WTC11 (cell line): Measurements from ENCODE around the gene ZMYM1. TPM values are rescaled to one million over a fixed set of nuclear protein-coding genes. Genes with fewer than 3 reads are reported as not detected.

Experiments used
- ATAC-seq: fragments of 200-7000 bp; cut with Tn5 transposase; 2 replicates; pipeline ENCODE4 v1.10.0; 2021; ENCODE audit warnings: mild to moderate bottlenecking, moderate library complexity
- CTCF ChIA-PET: fragments of 300-600 bp; sonication (Branson Sonifier 250); formaldehyde crosslinking; loops from one replicate; lab custom pipeline; 2021; ENCODE audit warnings: antibody characterized with exemption; lab: Charles Lee
- POLR2A ChIA-PET: fragments of 350-600 bp; sonication (Branson Sonifier 250); formaldehyde crosslinking; loops from one replicate; lab custom pipeline; 2021; ENCODE audit warnings: antibody characterized with exemption; lab: Charles Lee
- DNase-seq: peaks from one replicate; pipeline ENCODE4 v3.0.0; 2021; ENCODE audit warnings: low spot score
- H3K27ac Mint-ChIP-seq: 2 replicates; pipeline ENCODE4 v1.8.0; 2021; ENCODE audit warnings: mixed read lengths
- H3K27me3 Mint-ChIP-seq: 2 replicates; pipeline ENCODE4 v1.8.0; 2021; ENCODE audit warnings: low read depth, mild to moderate bottlenecking, moderate library complexity, mixed read lengths
- H3K36me3 Mint-ChIP-seq: 2 replicates; pipeline ENCODE4 v1.8.0; 2021; ENCODE audit warnings: mixed read lengths
- H3K4me1 Mint-ChIP-seq: 2 replicates; pipeline ENCODE4 v1.8.0; 2022; ENCODE audit warnings: mixed read lengths
- H3K4me3 Mint-ChIP-seq: 2 replicates; pipeline ENCODE4 v1.8.0; 2021; ENCODE audit warnings: mild to moderate bottlenecking, moderate library complexity, mixed read lengths
- H3K9me3 Mint-ChIP-seq: 2 replicates; pipeline ENCODE4 v1.8.0; 2021; ENCODE audit warnings: mixed read lengths
- CREM ChIP-seq: sonication (generic); formaldehyde crosslinking; IDR thresholded peaks from 2 replicates; pipeline ENCODE4 v1.8.1; 2022; ENCODE audit warnings: mild to moderate bottlenecking, missing genetic modification reagents, moderate library complexity
- FOXJ3 ChIP-seq: sonication (generic); formaldehyde crosslinking; IDR thresholded peaks from 2 replicates; pipeline ENCODE4 v1.9.0; 2021; ENCODE audit warnings: missing genetic modification reagents, mild to moderate bottlenecking, borderline replicate concordance
- GRHL2 ChIP-seq: fragments of 250-450 bp; sonication (Bioruptor Pico); IDR thresholded peaks from 2 replicates; pipeline ENCODE4 v1.8.0; 2022; ENCODE audit warnings: mild to moderate bottlenecking, moderate library complexity; ENCODE audit not compliant: insufficient replicate concordance, severe bottlenecking
- HMGA2 ChIP-seq: fragments of 250-450 bp; sonication (Bioruptor Pico); IDR thresholded peaks from 2 replicates; pipeline ENCODE4 v1.4.0; 2021; ENCODE audit warnings: mild to moderate bottlenecking, moderate library complexity
- MYBL2 ChIP-seq: sonication (generic); formaldehyde crosslinking; IDR thresholded peaks from 2 replicates; pipeline ENCODE4 v1.8.1; 2023; ENCODE audit warnings: mild to moderate bottlenecking, moderate library complexity, missing genetic modification reagents
- NFATC4 ChIP-seq: fragments of 250-450 bp; sonication (Bioruptor Pico); IDR thresholded peaks from 2 replicates; pipeline ENCODE4 v1.9.0; 2021; ENCODE audit warnings: mild to moderate bottlenecking
- NFYB ChIP-seq: sonication (generic); formaldehyde crosslinking; conservative IDR thresholded peaks from 2 replicates; pipeline ENCODE4 v1.8.0; 2022; ENCODE audit warnings: low read depth, missing genetic modification reagents
- NR1H2 ChIP-seq: sonication (generic); formaldehyde crosslinking; IDR thresholded peaks from 2 replicates; pipeline ENCODE4 v1.9.0; 2021; ENCODE audit warnings: mild to moderate bottlenecking, moderate library complexity, missing genetic modification reagents
- SP1 ChIP-seq: sonication (generic); formaldehyde crosslinking; conservative IDR thresholded peaks from 2 replicates; pipeline ENCODE4 v1.8.1; 2022; ENCODE audit warnings: missing genetic modification reagents
- total RNA-seq: library from RNA; stranded (reverse); gene quantifications from 3 replicates; pipeline ENCODE4 v1.2.3, GENCODE V29; 2021
- TF ChIP-seq, protein P1 (sequence below): sonication (generic); formaldehyde crosslinking; IDR thresholded peaks from 2 replicates; pipeline ENCODE4 v1.8.0; 2022; ENCODE audit warnings: mild to moderate bottlenecking, missing genetic modification reagents
- TF ChIP-seq, protein P2 (sequence below): sonication (generic); formaldehyde crosslinking; conservative IDR thresholded peaks from 2 replicates; pipeline ENCODE4 v1.8.1; 2022; ENCODE audit warnings: mild to moderate bottlenecking, missing genetic modification reagents
- TF ChIP-seq, protein P3 (sequence below): sonication (generic); formaldehyde crosslinking; IDR thresholded peaks from 2 replicates; pipeline ENCODE4 v1.8.1; 2023; ENCODE audit warnings: mild to moderate bottlenecking, moderate library complexity, missing genetic modification reagents
- TF ChIP-seq, protein P4 (sequence below): fragments of 250-450 bp; sonication (Bioruptor Pico); conservative IDR thresholded peaks from 2 replicates; pipeline ENCODE4 v1.9.0; 2021; ENCODE audit warnings: mild to moderate bottlenecking
- TF ChIP-seq, protein P5 (sequence below): fragments of 250-450 bp; sonication (Bioruptor Pico); IDR thresholded peaks from 2 replicates; pipeline ENCODE4 v1.9.0; 2021; ENCODE audit warnings: moderate library complexity, mild to moderate bottlenecking, inconsistent platforms, borderline replicate concordance
- TF ChIP-seq, protein P6 (sequence below): sonication (generic); formaldehyde crosslinking; IDR thresholded peaks from 2 replicates; pipeline ENCODE4 v1.8.1; 2023; ENCODE audit warnings: mild to moderate bottlenecking, missing genetic modification reagents, borderline replicate concordance

Gene ZMYM1
- total RNA-seq, 1 experiment from 2014 or later, result 38.5 TPM

DNA sequence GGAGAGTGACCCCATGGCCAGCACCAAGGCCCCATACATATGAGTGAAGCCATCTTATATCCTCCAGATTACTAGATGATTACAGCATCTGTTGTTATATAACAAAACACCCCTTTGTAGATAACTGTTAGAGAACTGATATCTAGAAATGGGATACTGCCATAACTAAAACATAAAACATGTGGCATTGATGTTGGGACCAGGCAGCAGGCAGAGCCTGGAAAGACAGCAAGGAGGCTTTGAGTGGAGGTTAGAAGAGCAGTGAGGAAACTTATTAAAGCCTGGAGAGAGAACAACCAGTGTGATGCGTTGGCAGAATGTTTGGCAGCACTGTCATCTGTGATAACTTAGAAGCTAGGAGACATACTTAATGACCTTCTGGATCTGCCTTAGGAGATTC is 42.0 kb upstream of the ZMYM1 start (continued):
- no peak for TF ChIP-seq FOXJ3
- TF ChIP-seq NFATC4 (CRISPR knock-in tag), result no peak
- no peak for TF ChIP-seq NR1H2
- TF ChIP-seq CREM (CRISPR knock-in tag), result no peak
- TF ChIP-seq, protein P1, sequence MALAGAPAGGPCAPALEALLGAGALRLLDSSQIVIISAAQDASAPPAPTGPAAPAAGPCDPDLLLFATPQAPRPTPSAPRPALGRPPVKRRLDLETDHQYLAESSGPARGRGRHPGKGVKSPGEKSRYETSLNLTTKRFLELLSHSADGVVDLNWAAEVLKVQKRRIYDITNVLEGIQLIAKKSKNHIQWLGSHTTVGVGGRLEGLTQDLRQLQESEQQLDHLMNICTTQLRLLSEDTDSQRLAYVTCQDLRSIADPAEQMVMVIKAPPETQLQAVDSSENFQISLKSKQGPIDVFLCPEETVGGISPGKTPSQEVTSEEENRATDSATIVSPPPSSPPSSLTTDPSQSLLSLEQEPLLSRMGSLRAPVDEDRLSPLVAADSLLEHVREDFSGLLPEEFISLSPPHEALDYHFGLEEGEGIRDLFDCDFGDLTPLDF (CRISPR knock-in tag), result no peak
- no peak for TF ChIP-seq MYBL2 (CRISPR knock-in tag)
- TF ChIP-seq, protein P2, sequence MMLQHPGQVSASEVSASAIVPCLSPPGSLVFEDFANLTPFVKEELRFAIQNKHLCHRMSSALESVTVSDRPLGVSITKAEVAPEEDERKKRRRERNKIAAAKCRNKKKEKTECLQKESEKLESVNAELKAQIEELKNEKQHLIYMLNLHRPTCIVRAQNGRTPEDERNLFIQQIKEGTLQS (CRISPR knock-in tag), result no peak

DNA sequence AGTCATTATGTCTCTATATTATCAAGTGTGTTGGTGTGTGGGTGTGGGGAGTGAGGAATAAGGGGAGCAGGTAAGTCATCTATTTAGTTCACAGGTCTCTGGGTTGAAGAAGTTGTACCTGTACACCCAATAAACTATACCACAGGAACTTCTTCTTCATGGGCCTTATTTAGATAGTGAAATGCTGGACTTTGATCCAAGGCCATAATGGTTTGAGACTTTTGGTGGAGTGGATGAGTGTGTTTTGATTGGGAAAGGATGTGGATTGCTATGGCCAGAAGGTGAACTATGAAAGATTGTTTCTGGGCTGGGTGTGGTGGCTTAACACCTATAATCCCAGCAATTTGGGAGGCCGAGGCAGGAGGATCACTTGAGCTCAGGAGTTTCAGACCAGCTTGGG is 40.5 kb upstream of the ZMYM1 start:
- POLR2A ChIA-PET, result no interaction called here
- H3K4me1 Mint-ChIP-seq, result no peaks in the 10 kb centered on the region
- CTCF ChIA-PET, result no interaction called here
- no peak overlapping the region for H3K4me3 Mint-ChIP-seq
- H3K27ac Mint-ChIP-seq, result no peak overlapping the region
- peaks cover 18% of the 10 kb centered on the region for H3K27me3 Mint-ChIP-seq
- TF ChIP-seq HMGA2 (CRISPR knock-in tag) (no peak), SP1 (CRISPR knock-in tag) (no peak), GRHL2 (CRISPR knock-in tag) (no peak), NR1H2 (no peak), NFYB (no peak)
- TF ChIP-seq, protein P3, sequence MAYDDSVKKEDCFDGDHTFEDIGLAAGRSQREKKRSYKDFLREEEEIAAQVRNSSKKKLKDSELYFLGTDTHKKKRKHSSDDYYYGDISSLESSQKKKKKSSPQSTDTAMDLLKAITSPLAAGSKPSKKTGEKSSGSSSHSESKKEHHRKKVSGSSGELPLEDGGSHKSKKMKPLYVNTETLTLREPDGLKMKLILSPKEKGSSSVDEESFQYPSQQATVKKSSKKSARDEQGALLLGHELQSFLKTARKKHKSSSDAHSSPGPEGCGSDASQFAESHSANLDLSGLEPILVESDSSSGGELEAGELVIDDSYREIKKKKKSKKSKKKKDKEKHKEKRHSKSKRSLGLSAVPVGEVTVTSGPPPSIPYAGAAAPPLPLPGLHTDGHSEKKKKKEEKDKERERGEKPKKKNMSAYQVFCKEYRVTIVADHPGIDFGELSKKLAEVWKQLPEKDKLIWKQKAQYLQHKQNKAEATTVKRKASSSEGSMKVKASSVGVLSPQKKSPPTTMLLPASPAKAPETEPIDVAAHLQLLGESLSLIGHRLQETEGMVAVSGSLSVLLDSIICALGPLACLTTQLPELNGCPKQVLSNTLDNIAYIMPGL (CRISPR knock-in tag), result no peak
- TF ChIP-seq, protein P4, sequence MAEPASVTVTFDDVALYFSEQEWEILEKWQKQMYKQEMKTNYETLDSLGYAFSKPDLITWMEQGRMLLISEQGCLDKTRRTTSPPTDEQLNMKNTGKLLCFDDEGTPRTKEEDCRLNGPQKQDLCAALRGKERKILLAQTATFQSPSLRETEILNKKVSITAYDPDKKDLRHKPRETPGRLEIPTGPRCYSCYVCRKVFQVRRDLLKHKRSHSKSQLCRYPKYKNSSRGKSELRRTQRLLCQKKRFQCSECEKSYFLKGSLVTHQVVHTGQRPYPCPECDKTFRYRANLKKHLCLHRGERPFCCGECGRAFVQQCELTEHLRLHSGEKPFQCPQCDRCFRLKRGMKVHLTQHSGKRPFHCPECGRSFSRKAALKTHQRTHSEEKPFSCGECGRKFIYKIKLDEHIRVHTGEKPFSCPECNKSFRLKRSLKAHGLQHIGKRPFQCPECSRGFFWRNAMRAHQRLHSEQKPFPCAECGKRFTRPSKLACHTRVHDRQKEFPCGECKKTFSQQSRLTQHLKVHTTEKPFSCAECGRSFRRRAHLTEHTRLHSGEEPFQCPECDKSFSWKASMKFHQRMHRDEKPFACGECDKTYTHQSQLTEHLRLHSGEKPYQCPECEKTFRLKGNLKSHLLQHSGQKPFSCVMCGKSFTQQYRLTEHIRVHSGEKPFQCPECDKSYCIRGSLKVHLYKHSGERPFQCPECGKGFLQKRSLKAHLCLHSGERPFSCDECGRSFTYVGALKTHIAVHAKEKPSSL (CRISPR knock-in tag), result no peak
- TF ChIP-seq, protein P5, sequence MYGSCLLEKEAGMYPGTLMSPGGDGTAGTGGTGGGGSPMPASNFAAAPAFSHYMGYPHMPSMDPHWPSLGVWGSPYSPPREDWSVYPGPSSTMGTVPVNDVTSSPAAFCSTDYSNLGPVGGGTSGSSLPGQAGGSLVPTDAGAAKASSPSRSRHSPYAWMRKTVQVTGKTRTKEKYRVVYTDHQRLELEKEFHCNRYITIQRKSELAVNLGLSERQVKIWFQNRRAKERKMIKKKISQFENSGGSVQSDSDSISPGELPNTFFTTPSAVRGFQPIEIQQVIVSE (CRISPR knock-in tag), result no peak
- TF ChIP-seq, protein P6, sequence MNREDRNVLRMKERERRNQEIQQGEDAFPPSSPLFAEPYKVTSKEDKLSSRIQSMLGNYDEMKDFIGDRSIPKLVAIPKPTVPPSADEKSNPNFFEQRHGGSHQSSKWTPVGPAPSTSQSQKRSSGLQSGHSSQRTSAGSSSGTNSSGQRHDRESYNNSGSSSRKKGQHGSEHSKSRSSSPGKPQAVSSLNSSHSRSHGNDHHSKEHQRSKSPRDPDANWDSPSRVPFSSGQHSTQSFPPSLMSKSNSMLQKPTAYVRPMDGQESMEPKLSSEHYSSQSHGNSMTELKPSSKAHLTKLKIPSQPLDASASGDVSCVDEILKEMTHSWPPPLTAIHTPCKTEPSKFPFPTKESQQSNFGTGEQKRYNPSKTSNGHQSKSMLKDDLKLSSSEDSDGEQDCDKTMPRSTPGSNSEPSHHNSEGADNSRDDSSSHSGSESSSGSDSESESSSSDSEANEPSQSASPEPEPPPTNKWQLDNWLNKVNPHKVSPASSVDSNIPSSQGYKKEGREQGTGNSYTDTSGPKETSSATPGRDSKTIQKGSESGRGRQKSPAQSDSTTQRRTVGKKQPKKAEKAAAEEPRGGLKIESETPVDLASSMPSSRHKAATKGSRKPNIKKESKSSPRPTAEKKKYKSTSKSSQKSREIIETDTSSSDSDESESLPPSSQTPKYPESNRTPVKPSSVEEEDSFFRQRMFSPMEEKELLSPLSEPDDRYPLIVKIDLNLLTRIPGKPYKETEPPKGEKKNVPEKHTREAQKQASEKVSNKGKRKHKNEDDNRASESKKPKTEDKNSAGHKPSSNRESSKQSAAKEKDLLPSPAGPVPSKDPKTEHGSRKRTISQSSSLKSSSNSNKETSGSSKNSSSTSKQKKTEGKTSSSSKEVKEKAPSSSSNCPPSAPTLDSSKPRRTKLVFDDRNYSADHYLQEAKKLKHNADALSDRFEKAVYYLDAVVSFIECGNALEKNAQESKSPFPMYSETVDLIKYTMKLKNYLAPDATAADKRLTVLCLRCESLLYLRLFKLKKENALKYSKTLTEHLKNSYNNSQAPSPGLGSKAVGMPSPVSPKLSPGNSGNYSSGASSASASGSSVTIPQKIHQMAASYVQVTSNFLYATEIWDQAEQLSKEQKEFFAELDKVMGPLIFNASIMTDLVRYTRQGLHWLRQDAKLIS, result no peak
- ATAC-seq, result no peak
- no peak for DNase-seq
- H3K36me3 Mint-ChIP-seq, result peaks cover 3% of the 10 kb centered on the region; the same call in 1 of the 2 replicates
- H3K9me3 Mint-ChIP-seq, result peaks cover 6% of the 10 kb centered on the region
